ENCODE measurements around the gene PDXK.

DNA sequence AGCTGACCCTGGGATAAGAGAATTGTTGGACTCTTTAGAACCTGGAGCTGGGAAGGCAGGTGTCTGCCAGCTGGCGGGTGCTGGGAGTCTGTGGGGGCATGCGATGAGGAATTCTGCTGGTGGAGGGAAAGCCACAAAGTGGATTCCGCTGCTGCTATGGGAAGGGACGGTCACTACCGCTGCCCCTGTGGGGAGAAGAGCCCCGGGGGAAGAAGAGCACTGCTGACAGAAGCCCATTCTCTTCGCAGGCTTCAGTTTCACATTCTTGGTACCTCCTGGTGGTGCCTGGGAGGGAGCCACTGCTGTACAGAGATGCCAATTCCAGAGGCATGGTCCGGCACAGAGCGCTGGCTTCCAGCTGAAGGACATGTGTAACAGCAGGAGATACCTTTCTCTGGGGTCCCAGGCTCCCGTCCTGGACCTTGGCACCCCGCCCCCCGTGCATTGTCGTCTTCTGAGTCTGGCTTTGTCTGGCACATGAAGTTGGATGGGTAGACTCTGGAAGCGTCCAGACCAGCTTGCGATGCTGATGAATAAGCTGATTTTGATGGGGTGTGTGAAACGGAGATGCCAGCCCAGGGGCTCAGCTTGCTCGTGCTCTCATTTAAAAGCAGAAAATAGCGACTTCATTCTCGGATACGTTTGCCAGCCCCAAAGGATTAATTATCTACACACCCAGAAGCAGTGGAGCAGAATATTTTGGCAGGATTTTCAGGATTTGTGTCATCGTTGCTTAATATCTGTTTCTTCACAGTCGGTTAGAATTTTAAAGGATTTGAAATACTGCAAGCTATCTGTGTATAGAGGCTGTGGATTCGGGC, 13.2 kb downstream of the PDXK start:
- TF ChIP-seq, protein P1, sequence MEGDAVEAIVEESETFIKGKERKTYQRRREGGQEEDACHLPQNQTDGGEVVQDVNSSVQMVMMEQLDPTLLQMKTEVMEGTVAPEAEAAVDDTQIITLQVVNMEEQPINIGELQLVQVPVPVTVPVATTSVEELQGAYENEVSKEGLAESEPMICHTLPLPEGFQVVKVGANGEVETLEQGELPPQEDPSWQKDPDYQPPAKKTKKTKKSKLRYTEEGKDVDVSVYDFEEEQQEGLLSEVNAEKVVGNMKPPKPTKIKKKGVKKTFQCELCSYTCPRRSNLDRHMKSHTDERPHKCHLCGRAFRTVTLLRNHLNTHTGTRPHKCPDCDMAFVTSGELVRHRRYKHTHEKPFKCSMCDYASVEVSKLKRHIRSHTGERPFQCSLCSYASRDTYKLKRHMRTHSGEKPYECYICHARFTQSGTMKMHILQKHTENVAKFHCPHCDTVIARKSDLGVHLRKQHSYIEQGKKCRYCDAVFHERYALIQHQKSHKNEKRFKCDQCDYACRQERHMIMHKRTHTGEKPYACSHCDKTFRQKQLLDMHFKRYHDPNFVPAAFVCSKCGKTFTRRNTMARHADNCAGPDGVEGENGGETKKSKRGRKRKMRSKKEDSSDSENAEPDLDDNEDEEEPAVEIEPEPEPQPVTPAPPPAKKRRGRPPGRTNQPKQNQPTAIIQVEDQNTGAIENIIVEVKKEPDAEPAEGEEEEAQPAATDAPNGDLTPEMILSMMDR (IDR thresholded peaks at IDR 0.05; ENCODE audit: insufficient read depth, low read length, poor library complexity, severe bottlenecking), result no peak
- TF ChIP-seq EZH2phosphoT487 (conservative IDR thresholded peaks at IDR 0.05; ENCODE audit: low read length), result no peak
